Measurements from ENCODE around the gene DTNB.

GRCh38 chr2:25467743-25468142 lies 205.6 kb downstream of the DTNB start:
- TF ChIP-seq, protein P1, sequence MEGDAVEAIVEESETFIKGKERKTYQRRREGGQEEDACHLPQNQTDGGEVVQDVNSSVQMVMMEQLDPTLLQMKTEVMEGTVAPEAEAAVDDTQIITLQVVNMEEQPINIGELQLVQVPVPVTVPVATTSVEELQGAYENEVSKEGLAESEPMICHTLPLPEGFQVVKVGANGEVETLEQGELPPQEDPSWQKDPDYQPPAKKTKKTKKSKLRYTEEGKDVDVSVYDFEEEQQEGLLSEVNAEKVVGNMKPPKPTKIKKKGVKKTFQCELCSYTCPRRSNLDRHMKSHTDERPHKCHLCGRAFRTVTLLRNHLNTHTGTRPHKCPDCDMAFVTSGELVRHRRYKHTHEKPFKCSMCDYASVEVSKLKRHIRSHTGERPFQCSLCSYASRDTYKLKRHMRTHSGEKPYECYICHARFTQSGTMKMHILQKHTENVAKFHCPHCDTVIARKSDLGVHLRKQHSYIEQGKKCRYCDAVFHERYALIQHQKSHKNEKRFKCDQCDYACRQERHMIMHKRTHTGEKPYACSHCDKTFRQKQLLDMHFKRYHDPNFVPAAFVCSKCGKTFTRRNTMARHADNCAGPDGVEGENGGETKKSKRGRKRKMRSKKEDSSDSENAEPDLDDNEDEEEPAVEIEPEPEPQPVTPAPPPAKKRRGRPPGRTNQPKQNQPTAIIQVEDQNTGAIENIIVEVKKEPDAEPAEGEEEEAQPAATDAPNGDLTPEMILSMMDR (IDR thresholded peaks at IDR 0.05; ENCODE audit: poor library complexity, severe bottlenecking) = no peak
- no peak for TF ChIP-seq EP300 (conservative IDR thresholded peaks at IDR 0.05; ENCODE audit: poor library complexity, severe bottlenecking)
